SU-DHL-6 (cell line): ENCODE measurements around the gene LENG9.

Source experiments
- CTCF ChIP-seq: fragments of 200-600 bp; sonication (generic); IDR thresholded peaks from one replicate; pipeline ENCODE4 v1.5.1; 2017; ENCODE audit warnings: antibody characterized with exemption, mild to moderate bottlenecking, low read length, moderate library complexity; ENCODE audit not compliant: insufficient read depth, poor library complexity, severe bottlenecking
- EZH2phosphoT487 ChIP-seq: fragments of 200-600 bp; sonication (generic), shearing (Covaris generic); conservative IDR thresholded peaks from 2 replicates; pipeline ENCODE4 v1.6.1; 2018; ENCODE audit warnings: mild to moderate bottlenecking, antibody characterized with exemption, low read length, moderate library complexity, mixed read lengths

GRCh38 chr19:54460230-54461005 is 3.2 kb downstream of the LENG9 start:
- no peak for TF ChIP-seq CTCF
- TF ChIP-seq EZH2phosphoT487: no peak
